Esophagus squamous epithelium (tissue), 5 donors: ENCODE measurements around the gene OR52B4. TPM values are rescaled to one million over a fixed set of nuclear protein-coding genes. Genes with fewer than 3 reads are reported as not detected.
"Not testable (repeated sequence)": the region's sequence is repeated elsewhere in the genome, so short reads cannot be mapped to it uniquely, and the experiment has no call there.

Experiments
- DNase-seq: peaks from one replicate; lab custom pipeline; 2025; lab: John Stamatoyannopoulos, UW
- H3K27ac ChIP-seq, 4 donors: fragments of 200-600 bp; sonication (generic); one replicate each; pipeline ENCODE4 v1.5.1; 2016 to 2019; ENCODE audit warnings: mild to moderate bottlenecking in 1 of 4
- H3K27me3 ChIP-seq, 4 donors: fragments of 200-600 bp; sonication (generic); 1 replicate in 3 of 4; 2 replicates in 1 of 4; pipeline versions ENCODE4 v1.5.1 to v1.6.0; 2017 to 2021; ENCODE audit warnings: antibody characterized with exemption in 1 of 4
- H3K36me3 ChIP-seq, 3 donors: fragments of 200-600 bp; sonication (generic); one replicate each; pipeline ENCODE4 v1.5.1; 2016 to 2019
- H3K4me1 ChIP-seq, 3 donors: fragments of 200-600 bp; sonication (generic); one replicate each; pipeline ENCODE4 v1.5.1; 2017 to 2019
- H3K4me3 ChIP-seq, 4 donors: fragments of 200-600 bp; sonication (generic); 1 replicate in 3 of 4; 2 replicates in 1 of 4; pipeline ENCODE4 v1.5.1; 2016 to 2019; ENCODE audit warnings: mild to moderate bottlenecking in 2 of 4, moderate library complexity in 1 of 4
- H3K9me3 ChIP-seq, 3 donors: fragments of 200-600 bp; sonication (generic); one replicate each; pipeline ENCODE4 v1.5.1; 2016 to 2019
- POLR2A ChIP-seq, 4 donors: fragments of 450-650 bp; IDR thresholded peaks; one replicate each; pipeline ENCODE4 v1.6.1; 2017; ENCODE audit warnings: antibody characterized with exemption in 4 of 4, mild to moderate bottlenecking in 4 of 4, moderate library complexity in 3 of 4
- WGBS, 2 donors: methylation state at CpG; one replicate each; pipeline ENCODE4 v1.1.5; 2018; 5-methylcytosine and 5-hydroxymethylcytosine counted together
- intact Hi-C: fragments of 100-400 bp; cut with DNase I; formaldehyde crosslinking; loops from one replicate; pipeline ENCODE4 v1.15.0; 2022
- total RNA-seq, 4 donors: library from RNA; depleted of rRNA; stranded (reverse); fragments of >200 nt; gene quantifications; one replicate each; pipeline ENCODE4 v1.1.0, GENCODE V29; 2016
- TF ChIP-seq, protein P1 (sequence below), 6 experiments: fragments of 450-650 bp in 4 of 6; fragments of 200-600 bp in 2 of 6; sonication (generic) in 2 of 6; IDR thresholded peaks; one replicate each; pipeline ENCODE4 v1.5.1; 2016 to 2019; ENCODE audit warnings: antibody characterized with exemption in 6 of 6, mild to moderate bottlenecking in 4 of 6, moderate library complexity in 4 of 6
- donor health status: DM: yes; HTN: yes; CAD: no.

The OR52B4 gene
- total RNA-seq, 4 donors from 2014 or later, result not detected

GRCh38 chr11:4375431-4376140, 7.4 kb upstream of the OR52B4 start:
- 64 to 80% methylated on average over 5 of the region's 5 CpGs for WGBS, 2 donors
- no peaks in the 10 kb centered on the region for H3K36me3 ChIP-seq
- intact Hi-C loops, result no loop called here

DNA sequence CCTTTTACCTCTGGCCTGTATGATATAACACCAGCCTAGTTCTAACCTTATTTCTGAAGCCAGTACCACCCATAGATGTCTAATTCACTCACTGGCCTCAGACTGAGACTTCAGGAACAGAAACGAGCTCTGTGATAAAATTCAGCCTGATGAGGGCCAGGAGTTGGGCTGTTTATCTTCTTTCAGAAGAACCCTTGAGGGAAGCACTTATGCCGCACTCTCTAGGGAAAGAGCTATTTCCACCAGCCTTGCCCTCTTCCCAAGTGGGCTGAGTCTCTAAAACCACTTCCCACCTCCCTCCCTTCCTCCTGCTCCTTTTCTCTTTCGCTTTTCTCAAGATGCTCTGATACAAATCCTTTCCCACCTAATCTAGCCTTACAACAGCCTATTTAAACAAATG, 2.0 kb upstream of the OR52B4 start:
- H3K27ac ChIP-seq, result no peak overlapping the region
- no peak overlapping the region for H3K4me3 ChIP-seq
- no peak for DNase-seq
- no peaks in the 10 kb centered on the region for H3K36me3 ChIP-seq
- no peaks in the 10 kb centered on the region for H3K9me3 ChIP-seq
- H3K4me1 ChIP-seq, result no peaks in the 10 kb centered on the region
- WGBS, 2 donors, result 67 to 73% methylated on average over 3 of the region's 3 CpGs
- intact Hi-C loops, result no loop called here
- no peaks in the 10 kb centered on the region for H3K27me3 ChIP-seq
- TF ChIP-seq POLR2A (IDR thresholded peaks at IDR 0.05), result no peak
- TF ChIP-seq, protein P1, sequence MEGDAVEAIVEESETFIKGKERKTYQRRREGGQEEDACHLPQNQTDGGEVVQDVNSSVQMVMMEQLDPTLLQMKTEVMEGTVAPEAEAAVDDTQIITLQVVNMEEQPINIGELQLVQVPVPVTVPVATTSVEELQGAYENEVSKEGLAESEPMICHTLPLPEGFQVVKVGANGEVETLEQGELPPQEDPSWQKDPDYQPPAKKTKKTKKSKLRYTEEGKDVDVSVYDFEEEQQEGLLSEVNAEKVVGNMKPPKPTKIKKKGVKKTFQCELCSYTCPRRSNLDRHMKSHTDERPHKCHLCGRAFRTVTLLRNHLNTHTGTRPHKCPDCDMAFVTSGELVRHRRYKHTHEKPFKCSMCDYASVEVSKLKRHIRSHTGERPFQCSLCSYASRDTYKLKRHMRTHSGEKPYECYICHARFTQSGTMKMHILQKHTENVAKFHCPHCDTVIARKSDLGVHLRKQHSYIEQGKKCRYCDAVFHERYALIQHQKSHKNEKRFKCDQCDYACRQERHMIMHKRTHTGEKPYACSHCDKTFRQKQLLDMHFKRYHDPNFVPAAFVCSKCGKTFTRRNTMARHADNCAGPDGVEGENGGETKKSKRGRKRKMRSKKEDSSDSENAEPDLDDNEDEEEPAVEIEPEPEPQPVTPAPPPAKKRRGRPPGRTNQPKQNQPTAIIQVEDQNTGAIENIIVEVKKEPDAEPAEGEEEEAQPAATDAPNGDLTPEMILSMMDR (IDR thresholded peaks at IDR 0.05), result no peak

More at GRCh38 chr11:4375431-4376140, 7.4 kb upstream of the OR52B4 start:
- no peak overlapping the region for H3K4me3 ChIP-seq
- no peak overlapping the region for H3K27ac ChIP-seq
- TF ChIP-seq POLR2A (IDR thresholded peaks at IDR 0.05), result no peak
- TF ChIP-seq, protein P1 (IDR thresholded peaks at IDR 0.05), result no peak
- no peak for DNase-seq
- H3K4me1 ChIP-seq, result no peaks in the 10 kb centered on the region
- H3K9me3 ChIP-seq, result no peaks in the 10 kb centered on the region
- no peaks in the 10 kb centered on the region for H3K27me3 ChIP-seq

- H3K27ac ChIP-seq, H3K27me3 ChIP-seq, H3K4me1 ChIP-seq, H3K36me3 ChIP-seq, H3K4me3 ChIP-seq, DNase-seq, intact Hi-C loops, H3K9me3 ChIP-seq: not testable (repeated sequence)
- no CpG with 5 or more reads among the region's 5 CpGs for WGBS, 2 donors
Observed at GRCh38 chr11:4348142-4348541, 20.0 kb downstream of the OR52B4 start.

GRCh38 chr11:4345366-4345765, 22.8 kb downstream of the OR52B4 start:
- intact Hi-C loops, H3K27me3 ChIP-seq, H3K9me3 ChIP-seq, DNase-seq, H3K4me3 ChIP-seq, H3K27ac ChIP-seq, H3K4me1 ChIP-seq, H3K36me3 ChIP-seq: not testable (repeated sequence)
- WGBS, 2 donors, result 33 to 68% methylated on average over 1 to 2 of the region's 2 CpGs

DNA sequence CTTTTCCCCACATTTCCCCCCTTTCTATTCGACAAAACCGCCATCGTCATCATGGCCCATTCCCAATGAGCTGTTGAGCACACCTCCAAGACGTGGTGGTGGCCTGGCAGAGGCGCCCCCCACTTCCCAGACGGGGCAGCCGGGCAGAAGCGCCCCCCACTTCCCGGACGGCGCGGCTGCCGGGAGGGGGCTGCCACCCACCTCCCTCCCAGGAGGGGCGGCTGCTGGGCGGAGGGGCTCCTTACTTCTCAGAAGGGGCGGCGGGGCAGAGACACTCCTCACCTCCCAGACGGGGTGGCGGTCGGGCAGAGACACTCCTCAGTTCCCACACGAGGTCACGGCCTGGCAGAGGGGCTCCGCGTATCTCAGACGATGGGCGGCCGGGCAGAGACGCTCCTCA, 33.8 kb downstream of the OR52B4 start:
- H3K4me1 ChIP-seq, H3K9me3 ChIP-seq, H3K36me3 ChIP-seq, H3K27ac ChIP-seq, H3K27me3 ChIP-seq, H3K4me3 ChIP-seq, intact Hi-C loops, DNase-seq: not testable (repeated sequence)
- WGBS, 2 donors, result no CpG with 5 or more reads among the region's 28 CpGs

Other genes with a start within 250 kb of the OR52B4 start
- gene TRIM21, start 25.3 kb upstream of the OR52B4 start, total RNA-seq, result 10 to 100 TPM in 2 of 4 donors, 1 to 10 TPM in 2; 7.5 to 15.9 (median 10.1) TPM
- gene OR52K2, start 80.9 kb upstream of the OR52B4 start, total RNA-seq, result not detected
- not detected for gene OR52K1, start 114.3 kb upstream of the OR52B4 start, total RNA-seq
- gene OR52M1, start 176.8 kb upstream of the OR52B4 start, total RNA-seq, result not detected
- not detected for gene OR52I2, start 213.4 kb upstream of the OR52B4 start, total RNA-seq
- gene OR52I1, start 225.7 kb upstream of the OR52B4 start, total RNA-seq, result not detected
- gene TRIM68, start 239.8 kb upstream of the OR52B4 start, total RNA-seq, result 10 to 100 TPM in 2 of 4 donors, 1 to 10 TPM in 2; 6.2 to 12.1 (median 10.0) TPM